Mammary epithelial cell (primary cell): ENCODE measurements around the gene ATXN2.

Experiments used
- EZH2 ChIP-seq: IDR thresholded peaks from 2 replicates; pipeline ENCODE4 v1.6.1; 2012; ENCODE audit warnings: low read length, inconsistent platforms, borderline replicate concordance
- TF ChIP-seq, protein P1 (sequence below), 2 donors: IDR thresholded peaks in 1 of 2; conservative IDR thresholded peaks in 1 of 2; 2 replicates each; pipeline ENCODE4 v1.5.1; 2011 to 2012; ENCODE audit warnings: inconsistent platforms in 2 of 2, low read length in 2 of 2, mild to moderate bottlenecking in 2 of 2, control low read depth in 1 of 2, low read depth in 1 of 2; ENCODE audit not compliant: insufficient read depth in 1 of 2; ENCODE audit errors: extremely low read depth in 1 of 2

DNA sequence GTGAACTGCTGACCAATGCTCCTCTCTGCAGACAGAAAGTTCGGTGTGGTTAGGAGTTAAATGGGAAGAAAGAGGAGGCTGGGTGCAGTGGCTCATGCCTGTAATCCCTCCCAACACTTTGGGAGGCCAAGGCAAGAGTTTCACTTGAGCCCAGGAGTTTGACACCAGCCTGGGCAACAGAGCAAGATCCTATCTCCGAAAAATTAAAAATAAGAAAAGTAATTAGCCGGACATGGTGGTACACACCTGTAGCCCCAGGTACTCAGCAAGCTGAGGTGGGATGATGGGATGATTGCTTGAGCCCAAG, 19.0 kb downstream of the ATXN2 start:
- no peak for TF ChIP-seq EZH2
- TF ChIP-seq, protein P1, sequence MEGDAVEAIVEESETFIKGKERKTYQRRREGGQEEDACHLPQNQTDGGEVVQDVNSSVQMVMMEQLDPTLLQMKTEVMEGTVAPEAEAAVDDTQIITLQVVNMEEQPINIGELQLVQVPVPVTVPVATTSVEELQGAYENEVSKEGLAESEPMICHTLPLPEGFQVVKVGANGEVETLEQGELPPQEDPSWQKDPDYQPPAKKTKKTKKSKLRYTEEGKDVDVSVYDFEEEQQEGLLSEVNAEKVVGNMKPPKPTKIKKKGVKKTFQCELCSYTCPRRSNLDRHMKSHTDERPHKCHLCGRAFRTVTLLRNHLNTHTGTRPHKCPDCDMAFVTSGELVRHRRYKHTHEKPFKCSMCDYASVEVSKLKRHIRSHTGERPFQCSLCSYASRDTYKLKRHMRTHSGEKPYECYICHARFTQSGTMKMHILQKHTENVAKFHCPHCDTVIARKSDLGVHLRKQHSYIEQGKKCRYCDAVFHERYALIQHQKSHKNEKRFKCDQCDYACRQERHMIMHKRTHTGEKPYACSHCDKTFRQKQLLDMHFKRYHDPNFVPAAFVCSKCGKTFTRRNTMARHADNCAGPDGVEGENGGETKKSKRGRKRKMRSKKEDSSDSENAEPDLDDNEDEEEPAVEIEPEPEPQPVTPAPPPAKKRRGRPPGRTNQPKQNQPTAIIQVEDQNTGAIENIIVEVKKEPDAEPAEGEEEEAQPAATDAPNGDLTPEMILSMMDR (conservative IDR thresholded peaks at IDR 0.05 in 1 of 2, IDR thresholded peaks at IDR 0.05 in 1 of 2; ENCODE audit: extremely low read depth in 1 of 2, insufficient read depth in 1 of 2, low read depth in 1 of 2, low read length in 2 of 2) = no peak
